GM21737 (cell line): ENCODE measurements around the gene UBAP2L.
"Not testable (repeated sequence)": the region's sequence is repeated elsewhere in the genome, so short reads cannot be mapped to it uniquely, and the experiment has no call there.

Experiments used
- ATAC-seq: cut with Tn5 transposase; IDR thresholded peaks from one replicate; pipeline ENCODE4 v1.9.1; 2021; ENCODE audit warnings: mild to moderate bottlenecking, moderate library complexity; ENCODE audit not compliant: unreplicated experiment

The UBAP2L gene

DNA sequence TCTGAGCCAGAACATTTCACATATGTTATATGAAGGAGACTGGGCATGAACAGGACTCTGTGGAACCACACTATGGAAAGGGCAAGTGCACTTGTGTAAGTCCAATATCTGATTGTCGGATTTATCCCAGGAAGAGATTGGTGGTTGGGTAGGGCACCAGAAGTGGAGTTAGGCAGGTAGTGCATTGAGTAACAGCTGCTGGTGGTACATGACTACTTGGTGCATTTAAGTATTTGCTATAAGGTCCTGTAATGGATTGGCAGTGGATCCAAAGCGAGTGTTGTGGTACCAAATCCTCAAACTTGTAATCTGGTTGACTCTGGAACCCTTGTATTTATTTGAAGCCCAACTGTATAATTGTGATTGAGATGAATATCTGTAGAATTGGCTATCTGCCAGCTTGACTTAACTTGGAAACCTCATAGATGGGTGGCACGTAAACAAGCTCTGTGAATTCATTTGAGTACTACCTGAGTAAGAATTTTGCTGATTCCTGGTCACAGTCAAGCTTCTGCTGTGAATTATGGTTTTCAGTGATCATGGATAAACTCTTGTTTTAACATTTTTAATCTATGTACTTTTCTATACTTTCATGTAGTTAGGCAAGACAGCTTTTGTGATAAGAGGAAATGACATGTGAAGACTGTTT lies 21.1 kb downstream of the UBAP2L start:
- no peak for ATAC-seq

GRCh38 chr1:154253671-154254070 lies 32.9 kb downstream of the UBAP2L start:
- no peak for ATAC-seq

DNA sequence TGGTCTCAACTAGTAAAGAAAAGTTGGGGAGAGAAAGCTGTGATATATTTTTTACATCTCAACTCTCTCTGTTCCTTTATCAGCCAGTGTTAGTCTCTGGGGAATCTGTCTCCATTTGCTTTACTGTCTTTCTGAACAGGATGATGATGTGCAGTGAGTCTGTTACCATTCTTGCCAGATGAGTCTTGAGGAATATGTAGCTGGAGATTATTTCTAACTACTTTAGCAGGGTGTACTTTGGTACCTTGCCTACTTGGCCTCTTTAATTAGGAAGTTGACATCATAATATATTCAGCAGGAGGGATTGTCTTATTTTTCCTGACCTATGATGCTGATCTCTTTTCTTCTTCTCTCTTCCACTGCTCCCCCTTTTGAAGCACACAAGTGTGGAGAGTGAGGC lies 35.9 kb downstream of the UBAP2L start:
- ATAC-seq = no peak

DNA sequence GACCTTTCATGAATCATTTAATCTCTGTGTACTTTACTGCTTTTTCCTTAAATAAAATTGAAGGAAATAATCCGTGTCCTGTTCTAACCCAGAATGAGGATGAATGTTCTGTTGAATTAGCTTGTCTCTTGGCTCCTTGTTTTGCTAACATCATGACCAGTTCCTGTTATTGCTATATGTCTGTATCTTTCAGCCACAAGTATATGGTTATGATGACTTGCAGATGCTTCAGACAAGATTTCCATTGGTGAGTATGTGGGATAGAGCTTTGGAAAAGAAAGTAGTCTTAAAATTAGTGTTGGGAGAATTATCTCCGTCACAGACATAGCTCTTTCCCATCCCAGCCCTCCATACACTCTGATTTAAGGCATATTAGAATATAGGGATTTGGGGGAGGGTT lies 38.0 kb downstream of the UBAP2L start:
- ATAC-seq = no peak

DNA sequence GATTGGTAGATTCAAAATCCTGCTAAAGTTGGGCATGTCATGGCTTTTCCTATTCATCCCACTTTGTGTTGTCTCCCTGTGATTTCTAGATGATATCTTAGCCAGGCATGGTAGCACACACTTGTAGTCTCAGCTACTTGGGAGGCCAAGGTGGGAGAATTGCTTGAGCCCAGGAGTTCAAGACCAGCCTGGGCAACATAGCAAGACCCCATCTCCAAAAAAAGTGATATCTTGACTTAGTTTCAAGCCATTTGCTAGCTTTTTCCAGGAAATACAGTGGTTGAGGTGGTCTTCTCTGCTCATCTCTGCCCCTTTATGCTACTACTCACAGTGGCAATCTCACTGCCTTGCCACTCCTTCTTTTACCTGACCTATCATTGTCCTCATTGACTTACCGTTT lies 39.4 kb downstream of the UBAP2L start:
- ATAC-seq = no peak

DNA sequence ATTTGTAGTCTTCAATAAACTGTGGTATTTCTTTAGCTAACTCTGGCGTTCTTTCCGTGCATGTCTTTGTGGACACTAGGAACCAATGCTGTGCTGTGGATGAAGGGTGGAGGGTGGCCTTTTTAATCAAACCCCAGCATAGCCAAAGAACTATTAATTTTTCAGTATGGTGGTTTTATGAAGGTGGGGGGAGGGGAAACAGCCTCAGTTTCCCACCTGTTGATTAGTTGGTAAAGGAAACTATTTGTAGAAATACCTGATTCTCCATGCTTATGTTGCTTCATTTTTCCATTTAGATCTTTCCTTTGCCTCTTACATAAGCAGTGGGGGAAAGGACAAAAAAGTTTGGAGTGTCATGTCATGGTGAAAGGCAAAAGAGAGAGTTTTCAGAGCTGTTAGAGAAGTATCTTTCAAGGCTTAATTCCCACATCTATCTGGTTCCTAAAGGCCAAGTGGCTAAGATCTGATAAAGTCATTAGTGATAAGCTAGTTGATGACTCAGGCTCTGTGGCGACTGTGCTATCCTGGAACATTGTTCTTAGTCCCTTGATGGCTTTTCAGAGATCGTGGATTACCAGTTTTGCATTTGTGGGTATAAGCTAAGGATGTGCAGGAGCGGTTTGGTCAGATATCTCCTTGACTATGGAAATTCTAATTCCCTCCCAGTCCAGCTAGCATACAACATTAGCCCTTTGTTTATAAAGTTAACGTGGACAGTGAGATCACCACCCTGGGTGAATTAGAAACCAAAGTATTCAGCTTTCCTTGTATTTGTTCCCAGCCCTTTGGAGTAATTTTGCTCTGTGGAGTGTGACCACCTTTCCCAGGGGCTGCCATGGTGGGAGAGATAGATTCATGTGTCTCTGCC lies 42.9 kb downstream of the UBAP2L start:
- no peak for ATAC-seq

DNA sequence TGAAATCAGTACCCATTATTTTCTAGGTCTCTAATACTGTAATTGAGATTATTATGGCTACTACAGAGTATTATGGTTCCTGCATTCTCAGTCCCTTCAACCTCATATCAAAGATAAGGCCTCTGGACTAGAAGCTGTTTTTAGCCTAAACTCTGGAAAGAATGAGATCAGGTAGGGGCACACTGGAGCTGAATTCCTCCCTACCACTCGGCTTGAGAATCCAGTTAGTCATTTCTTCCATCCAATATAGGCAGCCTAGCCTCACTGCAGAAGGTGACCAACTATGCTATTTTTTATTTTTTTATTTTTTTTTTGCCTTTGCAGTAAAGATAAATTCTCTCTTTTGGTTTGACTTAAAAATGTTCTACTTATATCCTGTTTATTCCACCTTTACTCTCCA lies 43.7 kb downstream of the UBAP2L start:
- no peak for ATAC-seq

DNA sequence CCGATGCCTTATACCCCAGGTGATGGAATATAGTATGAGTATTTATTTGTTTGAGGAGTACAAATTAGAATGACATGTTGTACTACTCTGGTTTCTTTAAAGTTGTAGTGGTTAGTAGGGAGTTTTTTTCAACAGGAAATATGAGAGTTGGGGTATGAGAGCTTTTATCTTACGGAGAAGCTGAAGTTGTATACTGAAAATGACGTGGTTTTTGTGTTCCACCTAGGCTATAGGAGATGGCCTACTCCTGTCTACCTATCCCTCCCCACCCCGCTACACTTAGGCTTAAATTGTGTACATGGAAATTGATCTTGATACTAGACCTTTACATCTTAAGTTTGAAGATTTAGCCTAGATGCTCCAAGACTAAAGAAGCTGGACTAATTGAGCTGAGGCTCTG lies 44.8 kb downstream of the UBAP2L start:
- no peak for ATAC-seq

DNA sequence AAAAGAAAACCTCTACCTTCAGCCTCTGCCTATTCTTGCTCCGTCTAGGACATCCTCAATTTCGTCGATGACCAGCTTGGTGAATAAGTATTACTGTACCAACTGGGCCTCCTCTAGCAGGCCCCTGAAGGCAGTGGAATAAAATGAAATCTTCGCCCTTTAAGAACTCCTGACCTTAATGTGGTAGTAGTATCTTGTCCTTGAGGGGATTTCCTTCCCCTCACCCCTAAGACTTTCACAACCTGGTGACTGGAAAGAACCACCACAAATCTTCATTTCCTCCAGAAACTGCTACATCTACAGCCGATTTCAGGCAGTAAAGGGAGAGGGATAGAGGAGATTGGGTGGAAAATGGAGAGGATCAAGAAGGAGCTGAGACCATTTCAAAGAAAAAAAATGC lies 50.1 kb downstream of the UBAP2L start:
- ATAC-seq = no peak

DNA sequence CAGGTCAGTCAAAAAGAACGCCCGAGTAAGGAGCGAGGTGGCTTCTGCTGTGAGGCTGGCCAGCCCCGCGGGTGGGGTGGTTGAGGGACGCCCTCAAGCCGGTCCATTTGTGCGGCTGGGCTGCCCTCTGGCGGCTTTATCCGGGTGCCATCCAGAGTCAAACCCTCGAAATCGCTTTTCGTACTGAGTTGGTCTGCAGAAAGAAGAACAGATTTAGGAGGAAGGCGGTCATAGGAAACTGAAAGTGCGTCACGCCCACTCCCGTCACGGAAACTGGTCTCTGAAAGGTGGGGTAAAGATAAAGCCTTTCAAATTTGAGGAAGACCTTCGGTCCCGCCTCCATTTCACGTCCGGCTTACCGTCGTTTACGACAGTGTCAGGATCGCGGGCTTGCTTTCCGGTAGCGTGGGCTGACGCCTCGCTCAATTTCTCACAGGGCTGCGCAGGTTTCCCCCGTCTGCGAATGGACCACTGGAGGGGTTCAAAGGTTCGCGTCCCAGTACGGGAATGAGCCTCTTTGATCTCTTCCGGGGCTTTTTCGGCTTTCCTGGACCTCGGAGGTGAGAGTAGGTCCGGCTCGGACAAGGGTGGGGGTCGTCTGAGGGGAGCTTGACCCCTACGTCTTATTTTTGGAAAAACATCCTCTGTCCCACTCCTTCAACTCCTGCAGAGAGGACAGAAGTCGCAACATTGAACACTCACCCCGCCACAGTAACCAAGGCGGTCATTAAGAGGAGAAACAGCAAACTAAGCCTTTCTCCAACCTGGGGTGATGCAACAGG lies 51.7 kb downstream of the UBAP2L start, which contains the start of gene HAX1:
TSS of gene HAX1 (plus strand) at position 413 of the 782 bp plus-strand sequence. CDS start at position 508, 95 bp downstream.
- ATAC-seq = peak; percentile 85

DNA sequence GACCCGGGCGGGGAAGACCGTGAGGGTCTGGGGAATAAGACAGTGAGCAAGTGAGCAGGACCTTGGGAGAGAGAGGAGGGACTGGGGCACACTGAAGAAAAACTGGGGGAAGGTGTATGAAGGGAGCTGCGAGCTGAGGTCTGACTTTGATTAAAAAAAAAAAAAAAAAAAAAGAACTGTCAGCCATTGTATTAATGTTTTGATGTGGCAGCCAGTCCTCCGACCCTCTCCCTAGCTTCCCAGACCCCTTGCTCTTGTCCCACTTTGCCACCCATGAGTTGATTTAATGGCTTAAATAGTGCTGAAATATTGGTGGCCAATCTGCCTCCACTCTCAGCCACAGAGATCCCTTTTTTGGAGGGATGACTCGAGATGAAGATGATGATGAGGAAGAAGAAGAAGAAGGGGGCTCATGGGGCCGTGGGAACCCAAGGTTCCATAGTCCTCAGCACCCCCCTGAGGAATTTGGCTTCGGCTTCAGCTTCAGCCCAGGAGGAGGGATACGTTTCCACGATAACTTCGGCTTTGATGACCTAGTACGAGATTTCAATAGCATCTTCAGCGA lies 52.3 kb downstream of the UBAP2L start:
- ATAC-seq = no peak

- ATAC-seq = no peak
These were observed 56.0 kb downstream of the UBAP2L start for GRCh38 chr1:154276797-154277196.

- not testable (repeated sequence) for ATAC-seq
These were observed 66.8 kb downstream of the UBAP2L start for GRCh38 chr1:154287591-154287990.

DNA sequence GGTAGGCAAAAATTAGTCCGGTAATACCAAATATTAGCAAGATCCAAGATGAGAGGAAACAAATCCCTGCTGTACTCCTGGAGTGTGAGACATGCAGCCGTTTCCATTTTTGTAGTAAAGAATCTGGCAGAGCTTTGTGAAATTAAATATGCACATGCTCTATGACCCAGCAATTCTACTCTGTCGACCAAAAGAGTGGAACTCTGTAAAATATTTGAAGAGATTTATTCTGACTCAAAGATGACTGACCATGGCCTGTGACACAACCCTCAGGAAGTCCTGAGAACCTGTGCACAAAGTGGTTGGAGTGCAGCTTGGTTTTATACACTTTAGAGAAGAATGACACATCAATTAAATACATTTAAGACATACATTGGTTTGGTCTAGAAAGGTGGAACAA lies 67.9 kb downstream of the UBAP2L start:
- no peak for ATAC-seq

GRCh38 chr1:154290921-154291320 lies 70.2 kb downstream of the UBAP2L start:
- ATAC-seq = no peak

DNA sequence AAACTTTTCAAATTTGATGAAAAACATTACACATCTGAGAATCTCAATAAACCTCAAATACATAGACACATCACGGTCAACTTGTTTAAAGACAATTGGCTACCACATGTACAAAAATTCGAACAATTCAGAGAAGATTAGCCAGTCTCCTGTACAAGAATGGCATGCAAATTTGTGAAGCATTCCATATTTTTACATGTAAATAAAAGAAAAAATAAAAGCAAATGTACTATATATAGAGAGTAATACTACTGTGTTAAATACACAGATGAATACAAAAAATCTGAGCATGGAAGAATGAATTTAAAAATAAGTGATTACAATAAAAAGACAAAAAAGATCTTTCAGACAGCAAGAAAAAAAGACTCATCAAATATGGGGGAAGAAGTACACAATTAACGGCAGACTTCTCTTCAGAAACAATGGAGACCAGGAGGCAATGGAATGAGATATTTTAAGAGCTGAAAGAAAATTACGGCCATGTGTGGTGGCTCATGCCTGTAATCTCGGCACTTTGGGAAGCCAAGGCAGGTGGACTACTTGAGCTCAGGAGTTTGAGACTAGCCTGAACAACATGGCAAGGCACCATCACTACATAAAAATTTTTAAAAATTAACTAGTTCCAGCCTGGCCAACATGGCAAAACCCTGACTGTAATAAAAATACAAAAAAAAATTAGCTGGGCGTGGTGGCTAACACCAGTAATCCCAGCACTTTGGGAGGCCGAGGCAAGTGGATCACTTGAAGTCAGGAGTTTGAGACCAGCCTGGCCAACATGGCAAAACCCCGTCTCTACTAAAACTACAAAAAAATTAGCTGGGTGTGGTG lies 74.9 kb downstream of the UBAP2L start:
- ATAC-seq = no peak

GRCh38 chr1:154301582-154301981 lies 80.8 kb downstream of the UBAP2L start:
- no peak for ATAC-seq

DNA sequence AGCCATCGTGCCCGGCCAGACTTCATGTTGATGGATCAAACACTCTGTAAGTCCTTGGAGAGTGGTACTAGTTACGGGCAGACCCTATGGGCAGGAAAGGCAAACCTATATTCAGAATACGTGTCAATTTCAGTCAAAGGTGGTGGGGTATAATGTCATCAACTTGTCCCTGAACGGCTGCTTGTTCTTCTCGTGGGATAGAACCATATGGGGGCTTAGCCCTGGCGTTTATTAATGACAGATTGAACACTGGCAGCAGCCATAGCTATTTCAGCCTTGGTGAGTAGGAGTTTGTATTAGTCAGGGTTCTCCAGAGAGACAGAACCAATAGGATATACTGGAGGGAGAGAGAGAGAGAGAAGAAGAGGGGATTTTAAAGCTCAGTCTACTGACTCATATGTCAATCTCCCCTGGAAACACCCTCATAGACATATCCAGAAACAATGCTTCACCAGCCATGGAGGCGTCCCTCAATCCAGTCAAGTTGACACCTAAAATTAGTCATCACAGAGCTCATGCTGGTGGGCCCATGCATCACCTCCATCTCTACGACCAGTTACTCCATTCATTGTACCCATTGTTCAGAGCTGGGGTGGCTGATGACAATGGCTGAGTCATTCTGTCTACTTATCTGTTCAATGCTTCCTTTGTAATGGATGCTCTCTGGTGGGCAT lies 84.0 kb downstream of the UBAP2L start:
- ATAC-seq = no peak

- no peak for ATAC-seq
These were observed 85.4 kb downstream of the UBAP2L start for GRCh38 chr1:154306151-154306550.
